NCI-H128 (cell line): Measurements from ENCODE around the gene RFESD.
A peak's percentile ranks its signal among the peaks of the same experiment; 100 is the strongest.

ENCODE experiments used
- DNase-seq: peaks from one replicate; lab custom pipeline; 2025; ENCODE audit not compliant: unreplicated experiment; lab: John Stamatoyannopoulos, UW

RFESD gene

GRCh38 chr5:95646569-95647431 lies at the start of gene RFESD:
Gene RFESD (plus strand): TSS chr5:95646777. CDS start chr5:95652272, 5,495 bp downstream.
- peak; percentile 49 for DNase-seq

- DNase-seq: no peak
These were observed 47.3 kb upstream of the RFESD start for GRCh38 chr5:95599252-95599651.

DNA sequence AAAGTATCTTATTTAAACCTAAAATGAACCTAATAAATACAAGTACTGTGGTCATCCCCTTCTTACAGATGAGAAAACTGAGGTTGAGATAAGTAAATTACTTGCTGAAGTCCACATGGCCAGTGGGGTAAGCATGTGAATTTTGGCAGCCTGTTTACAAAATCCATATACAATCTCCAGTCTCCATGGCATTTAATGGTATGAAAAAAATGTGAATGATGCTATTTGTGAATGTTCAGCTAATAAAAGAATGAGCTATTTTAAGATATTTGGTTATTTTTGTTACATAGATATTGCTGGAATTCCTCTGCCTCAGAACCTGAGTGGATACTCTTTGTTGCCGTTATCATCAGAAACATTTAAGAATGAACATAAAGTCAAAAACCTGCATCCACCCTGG lies 46.0 kb upstream of the RFESD start:
- DNase-seq: no peak

DNA sequence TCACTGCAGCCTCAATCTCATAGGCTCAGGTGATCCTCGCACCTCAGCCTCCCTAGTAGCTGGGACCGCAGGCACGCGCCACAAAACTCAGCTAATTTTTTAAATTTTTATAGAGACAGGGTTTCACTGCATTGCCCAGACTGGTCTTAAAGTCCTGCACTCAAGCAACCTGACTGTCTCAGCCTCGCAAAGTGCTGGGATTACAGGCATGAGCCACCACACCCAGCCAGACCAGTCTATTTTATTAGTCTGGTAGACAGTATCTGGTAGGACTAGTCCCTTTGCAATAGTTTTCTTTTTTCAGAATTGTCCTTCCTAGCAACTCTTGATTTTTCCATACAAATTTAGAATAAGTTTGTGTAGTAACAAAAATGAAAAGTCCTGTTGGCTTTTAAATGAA lies 40.8 kb upstream of the RFESD start:
- DNase-seq: no peak

DNA sequence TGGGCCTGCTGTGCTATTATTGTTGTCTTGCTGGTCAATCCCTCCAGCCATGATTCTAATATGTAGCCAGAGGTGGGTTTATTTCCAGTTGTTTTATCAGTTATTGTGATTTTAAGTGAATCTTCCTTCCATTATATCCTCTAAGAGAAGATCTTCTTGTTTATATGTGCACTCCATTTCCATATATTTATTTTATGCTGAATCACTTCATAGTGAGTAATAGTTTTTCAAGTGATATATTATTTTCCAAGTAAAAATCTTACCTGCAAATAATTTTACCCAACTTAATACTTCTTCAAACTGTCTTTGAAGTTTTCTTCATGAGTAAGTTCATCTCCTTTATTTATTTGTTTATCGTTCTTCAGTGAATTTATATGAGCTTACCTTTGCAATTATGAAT lies 40.2 kb upstream of the RFESD start:
- DNase-seq: no peak

GRCh38 chr5:95609711-95610110 lies 36.9 kb upstream of the RFESD start:
- DNase-seq: no peak

GRCh38 chr5:95610546-95610945 lies 36.0 kb upstream of the RFESD start:
- DNase-seq: no peak

DNA sequence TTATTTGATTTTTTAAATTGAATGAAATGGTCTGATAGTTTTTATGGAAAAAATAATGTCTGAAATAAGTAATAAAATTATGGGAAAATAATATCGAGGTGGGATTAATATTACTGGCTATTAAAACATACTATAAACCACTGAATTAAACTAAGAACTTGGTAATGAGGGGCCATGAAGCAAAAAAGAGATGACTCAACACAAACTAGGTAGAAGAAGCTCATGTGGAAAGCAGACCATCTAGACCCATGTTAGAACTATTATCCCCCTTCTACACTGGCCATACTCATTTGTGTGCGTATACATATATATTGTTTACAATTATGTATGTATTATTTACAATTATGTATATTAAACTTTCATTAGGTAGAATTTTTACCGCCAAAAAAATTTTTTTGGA lies 35.2 kb upstream of the RFESD start:
- DNase-seq: no peak

DNA sequence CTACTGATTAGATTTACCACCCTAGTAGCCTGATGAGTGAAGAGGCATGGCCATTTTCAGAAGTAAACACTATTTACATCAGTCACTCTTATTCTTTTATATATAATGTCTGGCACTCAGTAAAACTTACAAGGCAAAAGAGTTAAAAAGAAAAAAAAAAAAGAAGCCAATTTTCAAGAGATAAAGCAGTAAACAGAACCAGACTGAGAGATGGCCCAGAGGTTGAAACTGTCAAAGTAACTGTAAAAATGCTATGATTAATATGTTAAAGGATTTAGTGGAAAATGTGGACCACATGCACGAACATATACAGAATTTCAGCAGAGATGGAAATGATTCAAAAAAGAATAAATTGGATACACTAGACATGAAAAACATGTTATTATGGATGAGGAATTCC lies 33.1 kb upstream of the RFESD start:
- DNase-seq: no peak

- DNase-seq: no peak
These were observed 31.5 kb upstream of the RFESD start for GRCh38 chr5:95615164-95615467.

DNA sequence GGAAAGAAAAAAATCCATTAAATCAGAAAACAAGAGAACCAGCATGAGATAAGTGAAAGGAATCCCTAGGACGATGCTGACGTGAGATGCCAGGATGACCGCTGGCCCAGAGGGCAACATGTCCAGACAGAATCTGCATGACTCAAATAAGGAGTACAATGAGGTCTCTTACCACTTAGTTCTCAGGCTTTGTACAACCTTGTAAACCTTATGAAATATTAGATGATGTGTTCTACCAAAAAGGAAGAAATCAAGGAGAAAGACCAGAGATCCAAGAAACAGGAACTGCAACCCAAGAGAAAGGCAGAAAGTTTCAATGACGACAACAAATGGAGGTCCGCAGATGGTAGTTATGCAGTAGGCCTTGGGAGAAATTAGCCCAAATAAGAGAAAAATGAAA lies 29.5 kb upstream of the RFESD start:
- DNase-seq: no peak

DNA sequence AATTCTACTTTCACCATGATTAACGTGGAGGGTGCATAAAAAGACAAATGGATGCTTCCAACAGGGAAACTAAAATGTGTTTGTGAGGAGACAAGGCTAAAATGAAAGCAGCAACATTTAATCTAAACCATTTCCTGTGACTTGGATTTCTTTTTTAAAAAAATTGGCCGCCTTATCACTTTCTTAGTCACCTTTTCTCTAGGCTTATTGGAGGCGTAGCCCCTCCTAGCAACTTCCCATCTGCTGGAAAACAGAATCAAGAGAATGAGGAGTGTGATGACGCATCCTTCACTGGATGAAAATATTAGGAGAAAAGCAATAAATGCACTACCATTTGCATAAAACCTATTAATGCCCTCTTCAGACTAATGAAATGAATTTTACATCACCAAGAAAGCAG lies 27.5 kb upstream of the RFESD start:
- no peak for DNase-seq

- DNase-seq: no peak
These were observed 27.0 kb upstream of the RFESD start for GRCh38 chr5:95619514-95620029.

DNA sequence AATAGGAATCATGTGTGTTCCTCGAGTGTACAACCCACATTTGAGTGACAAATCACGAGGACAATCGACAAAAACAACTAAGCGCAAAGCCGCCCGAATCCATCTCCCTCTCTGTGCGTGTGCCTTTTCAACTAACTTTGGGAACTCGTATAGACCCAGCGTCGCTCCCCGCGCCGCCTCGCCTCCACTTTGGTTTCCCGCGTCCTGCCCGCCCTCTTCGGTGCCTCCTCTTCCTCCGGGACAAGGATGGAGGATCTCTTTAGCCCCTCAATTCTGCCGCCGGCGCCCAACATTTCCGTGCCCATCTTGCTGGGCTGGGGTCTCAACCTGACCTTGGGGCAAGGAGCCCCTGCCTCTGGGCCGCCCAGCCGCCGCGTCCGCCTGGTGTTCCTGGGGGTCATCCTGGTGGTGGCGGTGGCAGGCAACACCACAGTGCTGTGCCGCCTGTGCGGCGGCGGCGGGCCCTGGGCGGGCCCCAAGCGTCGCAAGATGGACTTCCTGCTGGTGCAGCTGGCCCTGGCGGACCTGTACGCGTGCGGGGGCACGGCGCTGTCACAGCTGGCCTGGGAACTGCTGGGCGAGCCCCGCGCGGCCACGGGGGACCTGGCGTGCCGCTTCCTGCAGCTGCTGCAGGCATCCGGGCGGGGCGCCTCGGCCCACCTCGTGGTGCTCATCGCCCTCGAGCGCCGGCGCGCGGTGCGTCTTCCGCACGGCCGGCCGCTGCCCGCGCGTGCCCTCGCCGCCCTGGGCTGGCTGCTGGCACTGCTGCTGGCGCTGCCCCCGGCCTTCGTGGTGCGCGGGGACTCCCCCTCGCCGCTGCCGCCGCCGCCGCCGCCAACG lies 26.3 kb upstream of the RFESD start, which contains the start of gene GPR150:
GPR150 (plus strand) TSS at position 58 of the 840 bp plus-strand sequence; CDS start at position 247, 189 bp downstream.
- no peak for DNase-seq

DNA sequence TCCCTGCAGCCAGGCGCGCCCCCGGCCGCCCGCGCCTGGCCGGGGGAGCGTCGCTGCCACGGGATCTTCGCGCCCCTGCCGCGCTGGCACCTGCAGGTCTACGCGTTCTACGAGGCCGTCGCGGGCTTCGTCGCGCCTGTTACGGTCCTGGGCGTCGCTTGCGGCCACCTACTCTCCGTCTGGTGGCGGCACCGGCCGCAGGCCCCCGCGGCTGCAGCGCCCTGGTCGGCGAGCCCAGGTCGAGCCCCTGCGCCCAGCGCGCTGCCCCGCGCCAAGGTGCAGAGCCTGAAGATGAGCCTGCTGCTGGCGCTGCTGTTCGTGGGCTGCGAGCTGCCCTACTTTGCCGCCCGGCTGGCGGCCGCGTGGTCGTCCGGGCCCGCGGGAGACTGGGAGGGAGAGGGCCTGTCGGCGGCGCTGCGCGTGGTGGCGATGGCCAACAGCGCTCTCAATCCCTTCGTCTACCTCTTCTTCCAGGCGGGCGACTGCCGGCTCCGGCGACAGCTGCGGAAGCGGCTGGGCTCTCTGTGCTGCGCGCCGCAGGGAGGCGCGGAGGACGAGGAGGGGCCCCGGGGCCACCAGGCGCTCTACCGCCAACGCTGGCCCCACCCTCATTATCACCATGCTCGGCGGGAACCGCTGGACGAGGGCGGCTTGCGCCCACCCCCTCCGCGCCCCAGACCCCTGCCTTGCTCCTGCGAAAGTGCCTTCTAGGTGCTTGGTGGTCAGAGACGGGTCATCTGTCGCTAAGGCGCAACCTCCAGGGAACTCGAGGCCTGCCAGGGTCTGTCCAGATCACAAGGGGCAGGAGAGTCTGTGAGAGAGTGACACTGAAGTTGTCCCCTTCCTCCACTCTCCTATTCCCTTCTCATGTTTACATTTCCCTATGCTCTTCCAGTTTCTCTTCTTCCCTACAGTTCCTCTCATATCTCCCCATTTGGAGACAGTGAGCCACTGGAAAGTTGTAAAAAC lies 25.4 kb upstream of the RFESD start:
- DNase-seq: no peak

DNA sequence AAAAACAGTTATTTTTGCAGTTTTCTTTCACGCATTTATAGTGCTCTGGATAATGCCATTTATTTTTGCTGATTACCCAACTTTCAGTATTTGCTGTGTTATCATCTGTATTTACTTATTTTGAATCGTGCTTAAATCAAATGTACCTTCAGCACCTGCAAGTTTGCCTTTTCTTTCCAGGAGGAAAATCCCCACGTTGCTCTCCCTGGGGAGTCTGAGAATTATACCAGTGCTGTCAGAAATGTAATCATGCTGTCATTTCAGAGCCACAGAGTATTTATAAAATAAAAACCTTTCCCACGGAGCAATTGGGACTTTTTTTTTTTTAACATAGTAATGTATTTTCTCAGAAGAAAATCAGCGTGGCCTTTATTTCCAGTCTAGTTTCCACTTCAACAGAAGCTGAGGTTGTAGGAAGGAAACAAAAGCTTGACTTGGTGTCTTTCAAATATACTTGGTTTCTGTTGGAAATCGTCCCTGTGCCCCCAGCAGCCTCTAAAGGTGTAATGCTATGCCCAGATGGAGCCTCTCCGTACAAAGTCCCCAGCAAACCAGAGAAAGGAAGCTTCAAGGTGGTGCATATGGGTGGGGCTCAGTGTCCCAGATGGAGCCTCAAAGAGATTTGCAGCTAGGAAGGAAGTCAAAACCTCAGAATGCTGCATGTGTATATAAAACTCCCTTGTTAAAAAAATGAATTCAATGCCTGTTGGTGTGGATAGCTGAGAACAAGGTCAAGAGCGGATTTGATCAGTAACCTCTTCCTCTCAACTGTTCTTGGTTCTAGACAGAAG lies 24.5 kb upstream of the RFESD start:
- DNase-seq: no peak

GRCh38 chr5:95623706-95624105 lies 22.9 kb upstream of the RFESD start:
- no peak for DNase-seq

DNA sequence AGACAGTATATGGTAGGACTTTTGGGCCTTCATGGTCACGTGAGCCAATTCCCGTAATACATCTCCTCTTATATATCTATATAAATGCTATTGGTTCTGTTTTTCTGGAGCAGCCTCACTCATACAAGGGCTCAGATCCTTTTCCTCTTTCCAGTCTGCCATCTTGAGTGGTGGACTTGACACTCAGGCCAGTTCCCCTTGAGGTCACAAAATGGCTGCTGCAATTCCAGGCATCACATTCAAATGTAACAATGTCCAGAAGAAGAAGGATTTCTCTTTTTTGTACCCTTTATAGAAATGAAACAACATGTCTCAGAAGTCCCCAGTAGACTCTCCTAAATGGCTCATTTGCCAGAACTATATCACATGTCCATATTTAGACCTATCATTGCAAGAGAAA lies 22.2 kb upstream of the RFESD start:
- DNase-seq: no peak

GRCh38 chr5:95626701-95627100 lies 19.9 kb upstream of the RFESD start:
- no peak for DNase-seq
